Motor neuron (in vitro differentiated cells): ENCODE measurements around the gene PPP1R9B. TPM values are rescaled to one million over a fixed set of nuclear protein-coding genes. Genes with fewer than 3 reads are reported as not detected.

ENCODE experiments used
- ATAC-seq, 8 experiments: fragments of 200-7000 bp; cut with Tn5 transposase; replicated peaks in 6 of 8; 2 replicates each; pipeline ENCODE4 v1.8.0; 2021; ENCODE audit warnings: mild to moderate bottlenecking in 8 of 8, moderate library complexity in 8 of 8
- H3K27ac ChIP-seq, 2 donors: fragments of 250-450 bp; sonication (Bioruptor Pico); 2 replicates each; pipeline ENCODE4 v1.9.0; 2021; ENCODE audit warnings: antibody characterized with exemption in 2 of 2, mild to moderate bottlenecking in 2 of 2, moderate library complexity in 1 of 2
- H3K4me1 ChIP-seq, 2 donors: fragments of 250-450 bp; sonication (Bioruptor Pico); replicated peaks in 1 of 2; 2 replicates each; pipeline ENCODE4 v1.6.1; 2021; ENCODE audit warnings: antibody characterized with exemption in 2 of 2, mild to moderate bottlenecking in 2 of 2, moderate library complexity in 1 of 2
- H3K4me3 ChIP-seq, 5 donors: fragments of 250-450 bp; sonication (Bioruptor Pico); 2 replicates each; pipeline ENCODE4 v1.9.0; 2021; ENCODE audit warnings: antibody characterized with exemption in 5 of 5, mild to moderate bottlenecking in 5 of 5, moderate library complexity in 4 of 5
- WGBS, 10 experiments: fragments of 450-650 bp; shearing (Covaris generic); methylation state at CpG; one replicate each; pipeline ENCODE4 v1.0.0; 2022; 5-methylcytosine and 5-hydroxymethylcytosine counted together
- in situ Hi-C, 9 experiments: fragments of 400-800 bp; cut with MboI; loops; one replicate each; pipeline ENCODE4 v1.15.0; 2021; ENCODE audit warnings: low sequenced_read_pairs in 9 of 9, low pct_unique_long_range_greater_than_20kb in 2 of 9; ENCODE audit not compliant: unreplicated experiment in 9 of 9
- total RNA-seq, 8 experiments: library from RNA; unstranded; fragments of 300-600 nt; gene quantifications; 2 replicates each; pipeline versions ENCODE4 v1.2.3 to v1.2.4, GENCODE V29; 2022

Gene PPP1R9B
- total RNA-seq, 8 experiments from 2014 or later = 19.7 to 43.3 (median 29.6) TPM

GRCh38 chr17:50114849-50115357 lies 35.6 kb downstream of the PPP1R9B start:
- no peak overlapping the region for H3K27ac ChIP-seq
- peak in 4 of 8 experiments; percentile 4 to 45 (median 29) for ATAC-seq
- H3K4me3 ChIP-seq = no peak overlapping the region
- H3K4me1 ChIP-seq = peaks cover 16 to 17% of the 10 kb centered on the region in 2 donors
- WGBS, 10 experiments = 8 to 62% (median 23%) methylated on average over 1 to 6 of the region's 6 CpGs; no CpG with 5 or more reads in 2 of the 10 experiments
- in situ Hi-C loops = no loop called here

- peaks cover 16 to 17% of the 10 kb centered on the region in 2 donors for H3K4me1 ChIP-seq
- no peak overlapping the region for H3K4me3 ChIP-seq
- H3K27ac ChIP-seq = no peak overlapping the region
- 20 to 100% (median 80%) methylated on average over 1 to 3 of the region's 4 CpGs; no CpG with 5 or more reads in 5 of the 10 experiments for WGBS, 10 experiments
- in situ Hi-C loops = no loop called here
- ATAC-seq = no peak
Observed at GRCh38 chr17:50114401-50114800, 36.1 kb downstream of the PPP1R9B start.

- Histone ChIP-seq H3K4me1 (peaks cover 16 to 17% of the 10 kb centered on the region in 2 donors), H3K27ac (no peak overlapping the region), H3K4me3 (no peak overlapping the region)
- 92 to 100% (median 95%) methylated on average over 1 to 6 of the region's 7 CpGs; no CpG with 5 or more reads in 5 of the 10 experiments for WGBS, 10 experiments
- no peak for ATAC-seq
- in situ Hi-C loops = no loop called here
Observed at GRCh38 chr17:50113624-50114320, 36.7 kb downstream of the PPP1R9B start.

- ATAC-seq = no peak
- Histone ChIP-seq H3K4me3 (no peak overlapping the region), H3K27ac (no peak overlapping the region), H3K4me1 (peaks cover 16 to 17% of the 10 kb centered on the region in 2 donors)
- in situ Hi-C loops = no loop called here
- 80 to 94% (median 88%) methylated on average over 2 to 10 of the region's 17 CpGs; no CpG with 5 or more reads in 5 of the 10 experiments for WGBS, 10 experiments
Observed at GRCh38 chr17:50112694-50113093, 37.8 kb downstream of the PPP1R9B start.

GRCh38 chr17:50111673-50112655 lies 38.5 kb downstream of the PPP1R9B start:
- in situ Hi-C loops = no loop called here
- Histone ChIP-seq H3K4me3 (no peak overlapping the region), H3K4me1 (peaks cover 13 to 16% of the 10 kb centered on the region in 2 donors), H3K27ac (peak overlapping the region; percentile 21 to 81)
- peak; percentile 16 to 86 (median 74) for ATAC-seq
- WGBS, 10 experiments = 0 to 86% (median 38%) methylated on average over 1 to 9 of the region's 14 CpGs; no CpG with 5 or more reads in 2 of the 10 experiments

GRCh38 chr17:50110591-50111349 lies 39.7 kb downstream of the PPP1R9B start:
- no peak overlapping the region for H3K4me3 ChIP-seq
- peaks cover 13 to 16% of the 10 kb centered on the region in 2 donors for H3K4me1 ChIP-seq
- WGBS, 10 experiments = 70 to 93% (median 87%) methylated on average over 2 to 6 of the region's 19 CpGs; no CpG with 5 or more reads in 6 of the 10 experiments
- peak in 4 of 8 experiments; percentile 42 to 60 (median 50) for ATAC-seq
- in situ Hi-C loops = no loop called here
- H3K27ac ChIP-seq = no peak overlapping the region

- no peak for ATAC-seq
- in situ Hi-C loops = no loop called here
- WGBS, 10 experiments = 80 to 100% (median 92%) methylated on average over 1 to 3 of the region's 19 CpGs; no CpG with 5 or more reads in 6 of the 10 experiments
- no peak overlapping the region for H3K4me3 ChIP-seq
- no peak overlapping the region for H3K27ac ChIP-seq
- H3K4me1 ChIP-seq = peaks cover 16 to 18% of the 10 kb centered on the region in 2 donors
Observed at GRCh38 chr17:50109785-50110184, 40.7 kb downstream of the PPP1R9B start.

- in situ Hi-C loops = no loop called here
- Histone ChIP-seq H3K4me3 (no peak overlapping the region), H3K4me1 (peaks cover 16 to 20% of the 10 kb centered on the region in 2 donors), H3K27ac (no peak overlapping the region)
- 60 to 100% (median 84%) methylated on average over 1 to 5 of the region's 7 CpGs; no CpG with 5 or more reads in 4 of the 10 experiments for WGBS, 10 experiments
- no peak for ATAC-seq
Observed at GRCh38 chr17:50109207-50109606, 41.3 kb downstream of the PPP1R9B start.

GRCh38 chr17:50108556-50108955 lies 41.9 kb downstream of the PPP1R9B start:
- Histone ChIP-seq H3K4me3 (no peak overlapping the region), H3K27ac (no peak overlapping the region), H3K4me1 (peaks cover 16 to 20% of the 10 kb centered on the region in 2 donors)
- 100% methylated on average over 1 to 2 of the region's 9 CpGs; no CpG with 5 or more reads in 7 of the 10 experiments for WGBS, 10 experiments
- ATAC-seq = no peak
- in situ Hi-C loops = no loop called here

- in situ Hi-C loops = no loop called here
- no peak overlapping the region for H3K27ac ChIP-seq
Observed at GRCh38 chr17:50107790-50108414, 42.6 kb downstream of the PPP1R9B start.

GRCh38 chr17:50106393-50107131 lies 43.9 kb downstream of the PPP1R9B start:
- Histone ChIP-seq H3K4me3 (no peak overlapping the region), H3K4me1 (peaks cover 15 to 21% of the 10 kb centered on the region in 2 donors), H3K27ac (no peak overlapping the region)
- in situ Hi-C loops = no loop called here
- 0 to 83% (median 75%) methylated on average over 1 to 6 of the region's 13 CpGs; no CpG with 5 or more reads in 3 of the 10 experiments for WGBS, 10 experiments
- no peak for ATAC-seq

More at GRCh38 chr17:50107790-50108414, 42.6 kb downstream of the PPP1R9B start:
- WGBS, 10 experiments = 39 to 100% (median 74%) methylated on average over 1 to 4 of the region's 10 CpGs; no CpG with 5 or more reads in 5 of the 10 experiments
- H3K4me1 ChIP-seq = peaks cover 16 to 20% of the 10 kb centered on the region in 2 donors
- ATAC-seq = peak in 4 of 8 experiments; percentile 32 to 79 (median 66)
- H3K4me3 ChIP-seq = no peak overlapping the region
